Fibroblast of the aortic adventitia (primary cell): ENCODE data around the gene EMC10. TPM values are rescaled to one million over a fixed set of nuclear protein-coding genes. Genes with fewer than 3 reads are reported as not detected.
"Not testable (repeated sequence)": the region's sequence is repeated elsewhere in the genome, so short reads cannot be mapped to it uniquely, and the experiment has no call there.

Experiments used
- DNase-seq: peaks from one replicate; pipeline ENCODE4 v3.0.0-alpha.2; 2010; ENCODE audit warnings: low read depth
- H3K4me3 ChIP-seq: 2 replicates; pipeline ENCODE4 v1.5.1; 2011; ENCODE audit warnings: low read depth, mild to moderate bottlenecking, control low read depth, low read length, moderate library complexity
- total RNA-seq: library from RNA; depleted of rRNA; stranded (reverse); fragments of >200 nt; gene quantifications from 2 replicates; pipeline ENCODE4 v1.2.3, GENCODE V29; 2012; ENCODE audit warnings: low replicate concordance
- TF ChIP-seq, protein P1 (sequence below): IDR thresholded peaks from 2 replicates; pipeline ENCODE4 v1.5.1; 2011; ENCODE audit warnings: mild to moderate bottlenecking, low read length, control low read depth, inconsistent platforms; ENCODE audit not compliant: insufficient read depth

Gene EMC10
- total RNA-seq, 1 donor: 22.8 TPM

DNA sequence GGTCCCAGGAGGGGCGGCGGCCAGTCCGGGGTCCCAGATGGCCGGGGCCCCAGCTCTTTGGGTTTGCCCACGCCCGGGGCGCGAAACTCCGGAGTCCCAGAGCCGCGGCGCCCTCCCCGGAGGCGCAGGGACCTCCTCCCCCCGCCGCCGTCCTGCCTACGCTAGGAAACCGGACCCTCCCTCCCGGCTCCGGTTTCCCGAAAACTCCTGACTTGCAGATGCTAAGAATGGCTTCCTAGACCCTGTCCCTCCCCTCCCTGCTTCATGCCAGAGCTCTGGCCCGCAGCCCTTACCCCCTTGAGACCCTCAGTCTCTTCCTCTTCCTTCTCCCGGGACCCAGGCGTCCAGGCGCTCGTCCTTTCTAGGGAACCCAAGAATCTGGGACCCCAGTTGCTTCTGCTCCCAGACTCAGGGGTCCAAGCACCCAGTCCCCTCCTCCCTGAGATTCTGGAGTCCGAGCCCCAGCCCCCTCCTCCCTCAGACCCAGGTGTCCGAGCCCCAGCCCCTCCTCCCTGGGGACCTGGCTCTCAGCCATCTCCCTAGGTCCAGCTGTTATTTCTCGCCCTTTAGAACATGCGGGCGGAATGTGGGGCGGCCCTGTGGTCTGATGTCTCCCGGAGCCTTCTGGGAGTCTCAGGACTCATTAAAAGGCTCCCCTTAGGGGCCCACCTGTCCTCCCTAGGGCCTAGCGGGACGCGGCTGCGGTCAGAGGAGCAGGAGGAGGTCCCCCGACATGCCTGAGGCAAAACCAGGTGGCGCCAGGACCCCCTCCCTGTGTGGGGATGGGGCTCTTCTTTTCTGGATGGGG lies 43.9 kb upstream of the EMC10 start, which contains the start of gene MYBPC2:
Gene MYBPC2, plus strand, starts transcription at position 672 of the 808 bp plus-strand sequence. Its CDS starts 62 bp downstream, at position 734.
- TF ChIP-seq, protein P1, sequence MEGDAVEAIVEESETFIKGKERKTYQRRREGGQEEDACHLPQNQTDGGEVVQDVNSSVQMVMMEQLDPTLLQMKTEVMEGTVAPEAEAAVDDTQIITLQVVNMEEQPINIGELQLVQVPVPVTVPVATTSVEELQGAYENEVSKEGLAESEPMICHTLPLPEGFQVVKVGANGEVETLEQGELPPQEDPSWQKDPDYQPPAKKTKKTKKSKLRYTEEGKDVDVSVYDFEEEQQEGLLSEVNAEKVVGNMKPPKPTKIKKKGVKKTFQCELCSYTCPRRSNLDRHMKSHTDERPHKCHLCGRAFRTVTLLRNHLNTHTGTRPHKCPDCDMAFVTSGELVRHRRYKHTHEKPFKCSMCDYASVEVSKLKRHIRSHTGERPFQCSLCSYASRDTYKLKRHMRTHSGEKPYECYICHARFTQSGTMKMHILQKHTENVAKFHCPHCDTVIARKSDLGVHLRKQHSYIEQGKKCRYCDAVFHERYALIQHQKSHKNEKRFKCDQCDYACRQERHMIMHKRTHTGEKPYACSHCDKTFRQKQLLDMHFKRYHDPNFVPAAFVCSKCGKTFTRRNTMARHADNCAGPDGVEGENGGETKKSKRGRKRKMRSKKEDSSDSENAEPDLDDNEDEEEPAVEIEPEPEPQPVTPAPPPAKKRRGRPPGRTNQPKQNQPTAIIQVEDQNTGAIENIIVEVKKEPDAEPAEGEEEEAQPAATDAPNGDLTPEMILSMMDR: no peak
- peak within 1 kb of the TSS; percentile 69 for H3K4me3 ChIP-seq
- DNase-seq: no peak

DNA sequence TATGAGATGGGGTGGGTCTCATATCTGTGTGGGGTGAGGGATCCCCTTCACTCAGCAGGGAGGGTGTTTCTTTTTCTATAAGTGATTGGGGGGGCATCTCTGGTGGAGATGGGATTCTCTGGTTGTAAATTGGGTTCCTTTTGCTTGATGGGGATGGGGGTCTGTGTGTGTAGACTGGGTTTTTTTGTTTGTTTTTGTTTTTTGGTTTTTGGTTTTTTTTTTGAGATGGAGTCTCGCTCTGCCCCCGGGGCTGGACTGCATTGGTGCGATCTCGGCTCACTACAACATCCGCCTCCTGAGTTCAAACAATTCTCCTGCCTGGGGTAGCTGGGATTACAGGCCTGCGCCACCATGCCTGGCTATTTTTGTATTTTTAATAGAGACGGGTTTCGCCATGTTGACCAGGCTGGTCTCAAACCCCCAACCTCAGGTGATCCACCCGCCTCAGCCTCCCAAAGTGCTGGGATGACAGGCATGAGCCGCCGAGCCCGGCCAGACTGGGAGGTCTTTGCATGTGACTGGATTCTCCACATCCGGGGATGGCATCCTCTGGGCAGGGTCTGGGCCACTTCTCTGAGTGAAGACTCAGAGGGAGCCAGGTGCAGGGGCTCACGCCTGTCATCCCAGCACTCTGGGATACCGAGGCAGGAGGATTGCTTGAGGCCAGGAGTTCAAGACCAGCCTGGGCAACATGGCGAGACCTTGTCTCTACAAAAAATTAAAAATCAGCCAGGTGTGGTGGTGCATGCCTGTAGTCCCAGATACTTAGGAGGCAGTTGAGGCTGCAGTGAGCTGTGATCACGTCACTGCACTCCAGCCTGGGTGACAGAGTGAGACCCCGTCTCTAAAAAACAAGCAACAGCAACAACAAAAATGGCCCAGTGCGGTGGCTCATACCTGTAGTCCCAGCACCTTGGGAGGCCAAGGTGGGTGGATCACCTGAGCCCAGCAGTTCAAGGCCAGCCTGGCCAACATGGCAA lies 42.8 kb upstream of the EMC10 start:
- TF ChIP-seq, protein P1: no peak
- no peak for DNase-seq
- no peak overlapping the region for H3K4me3 ChIP-seq

DNA sequence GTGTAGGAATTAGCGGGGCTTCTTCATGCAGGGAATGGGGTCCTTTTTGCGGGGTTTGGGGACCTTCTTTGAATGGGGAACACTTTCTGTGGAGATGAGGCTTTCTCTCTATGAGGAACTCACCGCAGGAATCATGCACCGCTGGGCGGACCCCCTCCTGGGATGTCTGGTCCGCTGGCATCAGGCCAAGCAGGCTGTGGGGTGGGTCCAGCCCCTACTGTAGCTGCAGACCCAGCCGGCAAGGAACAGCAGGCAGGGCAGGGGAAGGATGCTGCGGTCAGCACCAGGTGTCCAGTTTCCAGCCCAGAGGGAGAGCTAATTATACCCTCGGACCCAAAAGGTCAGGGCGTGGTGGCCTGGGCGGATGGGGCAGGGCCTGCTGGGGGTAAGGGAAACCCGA lies 41.8 kb upstream of the EMC10 start:
- H3K4me3 ChIP-seq: no peak overlapping the region
- TF ChIP-seq, protein P1: no peak
- DNase-seq: no peak

DNA sequence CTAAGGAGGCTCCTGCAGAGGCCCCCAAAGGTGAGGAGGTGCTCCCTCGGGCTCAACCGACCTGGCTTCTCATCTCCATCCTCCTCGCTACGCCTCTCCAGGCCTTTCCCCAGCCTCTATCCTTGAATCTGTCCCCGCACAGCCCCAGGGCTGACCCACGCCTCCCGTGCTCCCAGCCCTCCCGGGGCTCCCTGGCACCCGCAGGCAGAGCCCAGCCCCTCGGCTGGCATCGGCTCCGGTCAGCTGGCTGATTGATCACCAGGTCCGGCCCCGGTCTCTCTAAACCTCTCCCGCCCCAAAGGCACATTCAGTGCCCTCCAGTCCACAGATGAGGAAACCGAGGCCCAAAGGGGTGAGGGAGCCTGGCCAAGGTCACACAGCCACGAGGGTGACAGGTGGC lies 41.1 kb upstream of the EMC10 start:
- TF ChIP-seq, protein P1: no peak
- DNase-seq: no peak
- no peak overlapping the region for H3K4me3 ChIP-seq

DNA sequence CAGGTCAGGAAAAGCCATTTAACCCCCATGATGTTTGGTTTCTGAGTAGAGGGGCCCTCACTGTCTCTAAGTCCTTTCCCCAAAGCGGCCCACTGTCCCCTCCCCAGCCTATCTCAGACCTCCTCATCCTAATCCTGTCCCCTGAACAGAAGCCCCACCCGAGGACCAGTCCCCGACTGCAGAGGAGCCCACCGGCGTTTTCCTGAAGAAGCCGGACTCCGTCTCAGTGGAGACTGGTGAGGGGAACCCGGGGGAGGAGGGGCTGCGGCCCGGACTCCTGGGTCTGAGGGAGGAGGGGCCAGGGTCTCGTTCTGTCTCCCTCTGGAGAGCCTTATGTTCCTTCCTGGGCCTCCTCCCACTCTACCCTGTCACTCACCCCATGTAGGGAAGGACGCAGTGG lies 40.7 kb upstream of the EMC10 start:
- TF ChIP-seq, protein P1: no peak
- no peak overlapping the region for H3K4me3 ChIP-seq
- no peak for DNase-seq

DNA sequence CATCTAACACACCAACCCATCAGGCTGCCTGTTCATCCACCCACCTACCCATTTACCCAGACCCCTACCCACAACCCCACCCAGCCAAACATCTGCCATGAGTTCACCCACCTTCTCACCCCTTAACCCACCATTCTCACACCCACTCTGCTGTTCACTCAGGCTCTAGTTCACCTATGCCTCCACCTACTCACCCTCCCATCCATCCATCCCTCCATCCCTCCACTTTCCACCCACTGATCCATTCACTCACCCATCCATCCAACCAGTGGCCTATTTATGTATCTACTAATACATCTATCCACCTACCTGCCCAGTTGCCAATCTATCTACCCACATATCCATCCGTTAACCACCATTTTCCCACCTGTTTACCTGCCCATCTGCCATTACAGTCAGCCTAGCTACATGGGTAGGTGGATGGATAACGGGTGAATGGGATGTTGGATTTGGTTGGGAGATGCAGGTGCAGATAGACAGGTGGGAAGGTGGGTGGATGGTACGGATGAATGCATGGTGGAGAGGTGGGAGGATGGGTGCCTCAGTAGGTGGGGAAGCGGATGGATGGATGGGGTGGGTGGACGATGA lies 38.4 kb upstream of the EMC10 start:
- no peak overlapping the region for H3K4me3 ChIP-seq
- no peak for DNase-seq
- TF ChIP-seq, protein P1: no peak

DNA sequence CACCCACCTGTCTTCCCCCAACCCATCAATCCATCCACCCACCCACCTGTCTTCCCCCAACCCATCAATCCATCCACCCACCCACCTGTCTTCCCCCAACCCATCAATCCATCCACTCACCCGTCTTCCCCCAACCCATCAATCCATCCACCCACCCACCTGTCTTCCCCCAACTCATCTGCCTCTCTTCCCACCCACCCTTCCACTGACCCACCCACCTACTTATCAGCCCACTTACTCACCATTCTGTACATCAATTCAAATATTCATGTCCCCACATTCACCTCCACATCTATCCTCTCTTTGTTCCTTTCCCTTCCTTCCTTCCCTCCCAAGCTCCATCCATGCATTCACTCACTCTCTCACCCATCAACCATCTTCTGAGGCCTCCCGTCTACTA lies 37.2 kb upstream of the EMC10 start:
- not testable (repeated sequence) for H3K4me3 ChIP-seq, DNase-seq
